Measurements from ENCODE around the gene ADRB2.
"Not testable (repeated sequence)": the region's sequence is repeated elsewhere in the genome, so short reads cannot be mapped to it uniquely, and the experiment has no call there.

ADRB2 gene

DNA sequence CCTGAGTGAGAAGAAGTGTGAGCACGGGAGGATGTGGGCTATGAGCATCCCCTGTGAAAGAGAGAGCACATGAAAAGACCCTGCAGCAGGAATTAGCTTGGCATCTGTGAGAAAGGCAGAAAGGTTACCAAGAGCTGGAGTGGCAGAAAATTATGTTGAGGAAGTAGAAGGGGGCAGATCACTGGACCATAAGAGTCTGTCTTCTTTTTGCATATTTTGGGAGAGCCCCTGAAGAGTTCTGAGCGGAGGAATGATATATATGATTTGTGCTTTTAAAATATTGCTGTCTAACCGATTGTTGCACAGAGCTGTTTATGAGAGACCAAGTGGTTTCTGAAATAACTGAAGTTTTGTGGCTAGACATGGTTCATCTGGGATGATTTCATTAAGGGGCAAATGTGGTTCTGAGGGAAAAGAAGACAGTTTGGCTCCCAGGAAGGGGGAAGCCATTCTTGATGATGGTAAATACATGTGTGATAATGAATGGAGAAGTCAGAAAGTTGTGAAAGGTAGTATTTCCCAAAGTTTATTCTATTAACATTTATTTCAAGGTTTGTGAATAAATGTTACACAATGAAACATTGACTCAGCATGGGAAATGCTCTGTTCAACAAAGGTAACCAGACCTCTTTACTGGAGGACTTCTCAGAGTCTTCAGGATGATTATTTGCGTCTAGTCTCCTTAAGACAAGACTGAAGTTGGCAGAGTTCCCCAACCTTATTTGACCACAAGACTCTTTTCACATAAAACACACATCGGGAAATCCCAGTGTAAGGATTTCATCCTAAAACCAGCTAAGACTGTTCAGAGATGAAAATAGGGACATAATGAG, 31.5 kb upstream of the ADRB2 start:
- DNase-seq (ENCODE audit: low read depth): peak; percentile 65
- no peak overlapping the region for H3K4me3 ChIP-seq (ENCODE audit: low read depth, low read length)
- TF ChIP-seq, protein P1, sequence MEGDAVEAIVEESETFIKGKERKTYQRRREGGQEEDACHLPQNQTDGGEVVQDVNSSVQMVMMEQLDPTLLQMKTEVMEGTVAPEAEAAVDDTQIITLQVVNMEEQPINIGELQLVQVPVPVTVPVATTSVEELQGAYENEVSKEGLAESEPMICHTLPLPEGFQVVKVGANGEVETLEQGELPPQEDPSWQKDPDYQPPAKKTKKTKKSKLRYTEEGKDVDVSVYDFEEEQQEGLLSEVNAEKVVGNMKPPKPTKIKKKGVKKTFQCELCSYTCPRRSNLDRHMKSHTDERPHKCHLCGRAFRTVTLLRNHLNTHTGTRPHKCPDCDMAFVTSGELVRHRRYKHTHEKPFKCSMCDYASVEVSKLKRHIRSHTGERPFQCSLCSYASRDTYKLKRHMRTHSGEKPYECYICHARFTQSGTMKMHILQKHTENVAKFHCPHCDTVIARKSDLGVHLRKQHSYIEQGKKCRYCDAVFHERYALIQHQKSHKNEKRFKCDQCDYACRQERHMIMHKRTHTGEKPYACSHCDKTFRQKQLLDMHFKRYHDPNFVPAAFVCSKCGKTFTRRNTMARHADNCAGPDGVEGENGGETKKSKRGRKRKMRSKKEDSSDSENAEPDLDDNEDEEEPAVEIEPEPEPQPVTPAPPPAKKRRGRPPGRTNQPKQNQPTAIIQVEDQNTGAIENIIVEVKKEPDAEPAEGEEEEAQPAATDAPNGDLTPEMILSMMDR (conservative IDR thresholded peaks at IDR 0.05; ENCODE audit: low read depth, low read length): no peak

DNA sequence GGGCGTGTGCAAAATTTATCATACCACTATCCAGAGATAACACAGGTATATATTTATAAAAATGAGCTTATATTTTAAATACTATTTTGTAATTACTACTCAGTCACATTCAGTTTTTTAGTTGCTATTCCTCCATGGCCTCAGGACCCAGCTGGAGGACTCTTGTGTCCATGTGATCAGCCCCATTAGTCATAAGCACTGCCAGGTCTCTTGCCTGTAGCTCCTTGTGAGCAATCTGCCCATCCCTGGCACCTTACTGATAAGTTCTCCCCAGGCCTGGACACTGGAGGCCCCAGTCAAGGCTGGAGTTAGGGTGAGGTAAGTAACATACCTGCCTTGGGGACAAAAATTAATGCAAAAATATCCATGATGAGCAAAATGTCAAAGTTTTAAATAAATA, 29.5 kb upstream of the ADRB2 start:
- H3K4me3 ChIP-seq (ENCODE audit: low read depth, low read length): no peak overlapping the region
- no peak for DNase-seq (ENCODE audit: low read depth)
- TF ChIP-seq, protein P1 (conservative IDR thresholded peaks at IDR 0.05; ENCODE audit: low read depth, low read length): no peak

DNA sequence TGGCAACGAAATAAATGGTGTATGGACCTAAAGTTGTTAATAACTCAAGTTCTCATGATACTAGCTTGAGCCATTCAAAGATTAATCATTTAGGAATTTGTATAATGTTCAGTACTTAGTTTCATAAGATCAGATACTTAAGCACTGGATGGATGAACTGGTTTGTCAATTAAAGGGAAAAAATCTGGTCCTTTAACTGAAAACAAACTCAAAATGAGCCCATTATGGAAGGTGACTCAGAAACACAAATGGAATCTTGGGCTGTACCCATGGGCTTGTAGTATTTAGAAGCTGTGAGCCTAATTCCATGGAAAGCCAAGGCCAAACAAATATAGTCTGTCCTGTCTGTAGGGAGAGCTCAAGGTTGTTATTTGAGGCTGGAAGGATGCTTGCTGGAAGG, 27.6 kb upstream of the ADRB2 start:
- DNase-seq (ENCODE audit: low read depth): no peak
- TF ChIP-seq, protein P1 (conservative IDR thresholded peaks at IDR 0.05; ENCODE audit: low read depth, low read length): no peak
- H3K4me3 ChIP-seq (ENCODE audit: low read depth, low read length): no peak overlapping the region

DNA sequence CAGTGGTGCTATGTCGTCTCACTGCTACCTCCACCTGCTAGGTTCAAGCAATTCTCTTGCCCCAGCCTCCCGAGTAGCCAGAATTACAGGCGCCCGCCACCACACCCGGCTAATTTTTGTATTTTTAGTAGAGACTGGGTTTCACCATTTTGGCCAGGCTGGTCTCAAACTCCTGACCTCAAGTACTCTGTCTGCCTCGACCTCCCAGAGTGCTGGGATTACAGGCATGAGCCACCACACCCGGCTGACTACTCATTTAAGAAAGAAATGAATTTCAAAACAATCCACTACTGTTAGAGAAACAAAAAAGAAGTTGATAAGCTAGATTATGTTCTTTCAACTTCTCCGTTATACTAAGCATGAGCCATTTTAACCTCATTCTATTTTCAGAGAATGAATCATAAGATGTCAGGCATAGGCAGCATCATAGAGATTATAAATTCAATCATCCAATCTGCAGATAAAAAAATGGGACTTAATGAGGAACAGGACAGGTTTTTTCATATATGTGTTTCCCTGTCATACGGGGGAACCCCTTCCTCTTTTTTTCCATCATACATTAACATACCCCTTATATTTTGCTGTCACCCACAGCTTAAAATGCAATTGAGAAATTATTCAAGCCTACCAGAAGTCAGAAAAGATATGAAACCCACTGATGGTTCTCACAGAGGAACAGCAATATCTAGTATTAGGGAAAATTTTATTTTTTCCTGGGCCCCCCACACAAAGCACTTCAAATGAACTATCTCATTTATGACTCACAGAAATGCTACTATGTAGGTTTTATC, 26.5 kb upstream of the ADRB2 start:
- H3K4me3 ChIP-seq (ENCODE audit: low read depth, low read length): no peak overlapping the region
- no peak for DNase-seq (ENCODE audit: low read depth)
- TF ChIP-seq, protein P1 (conservative IDR thresholded peaks at IDR 0.05; ENCODE audit: low read depth, low read length): no peak

DNA sequence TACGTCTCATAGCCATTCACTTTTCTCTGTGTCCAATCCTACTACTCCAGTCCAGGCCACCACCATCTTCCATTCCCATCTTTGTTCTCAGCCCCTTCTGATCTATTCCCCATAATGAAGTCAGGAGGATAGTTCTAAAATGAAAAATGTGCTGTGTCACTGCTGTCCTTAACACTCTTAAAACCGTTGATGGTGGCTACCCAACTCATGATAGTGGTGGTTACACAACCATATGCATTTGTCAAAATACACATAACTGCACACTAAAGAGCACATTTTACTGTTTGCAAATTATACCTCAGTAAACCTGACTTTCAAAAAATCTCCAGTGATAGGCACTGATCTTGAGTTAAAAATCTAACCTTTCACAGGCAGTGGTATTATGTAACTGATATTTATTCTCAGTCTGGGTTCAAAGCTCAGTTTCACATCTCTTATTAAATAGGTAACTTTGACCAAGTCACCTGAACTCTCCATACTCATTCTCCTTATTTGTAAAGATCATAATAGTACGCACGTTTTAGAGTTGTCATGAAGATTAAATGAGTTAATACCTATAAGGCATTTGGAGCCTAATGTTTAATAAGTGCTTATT, 24.6 kb upstream of the ADRB2 start:
- DNase-seq (ENCODE audit: low read depth): no peak
- TF ChIP-seq, protein P1 (conservative IDR thresholded peaks at IDR 0.05; ENCODE audit: low read depth, low read length): no peak
- H3K4me3 ChIP-seq (ENCODE audit: low read depth, low read length): no peak overlapping the region

DNA sequence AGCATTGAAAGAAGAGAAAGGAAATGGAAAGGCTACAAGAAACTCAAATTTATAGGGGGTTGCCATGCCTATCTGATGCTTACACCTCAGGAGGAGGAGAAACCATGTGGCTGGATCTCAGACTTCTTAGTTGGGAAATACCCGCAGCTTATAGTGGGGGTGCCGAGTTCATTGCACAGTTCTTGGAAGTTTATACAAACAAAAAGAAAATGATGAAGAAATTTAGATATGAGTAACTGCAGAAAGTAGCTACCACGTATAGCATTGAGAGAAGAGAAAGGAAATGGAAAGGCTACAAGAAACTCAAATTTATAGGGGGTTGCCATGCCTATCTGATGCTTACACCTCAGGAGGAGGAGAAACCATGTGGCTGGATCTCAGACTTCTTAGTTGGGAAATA, 23.0 kb upstream of the ADRB2 start:
- DNase-seq (ENCODE audit: low read depth): peak; percentile 10
- H3K4me3 ChIP-seq (ENCODE audit: low read depth, low read length): not testable (repeated sequence)

DNA sequence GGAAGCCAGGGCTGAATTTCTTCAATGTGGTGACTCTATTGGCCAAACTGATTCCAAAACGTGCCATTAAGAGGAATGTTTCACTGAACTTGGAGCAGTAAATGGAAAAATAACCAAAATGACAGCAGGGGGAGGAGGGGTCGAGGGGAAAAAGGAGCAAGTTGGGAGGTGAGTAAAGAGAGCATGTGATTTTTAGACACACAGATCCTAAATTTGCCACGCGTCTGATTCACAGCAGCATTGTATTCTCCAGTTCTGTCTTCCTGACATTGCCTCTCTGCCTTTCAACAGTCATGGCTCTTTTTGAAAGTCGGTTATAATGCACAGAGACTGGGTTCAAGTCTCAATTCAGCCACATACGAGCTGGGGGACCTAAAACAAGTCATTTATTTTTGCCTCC, 22.0 kb upstream of the ADRB2 start:
- no peak overlapping the region for H3K4me3 ChIP-seq (ENCODE audit: low read depth, low read length)
- TF ChIP-seq, protein P1 (conservative IDR thresholded peaks at IDR 0.05; ENCODE audit: low read depth, low read length): no peak
- no peak for DNase-seq (ENCODE audit: low read depth)
